CD4-positive, alpha-beta T cell (primary cell): ENCODE measurements around the gene EEF1AKMT3. TPM values are rescaled to one million over a fixed set of nuclear protein-coding genes. Genes with fewer than 3 reads are reported as not detected.
"Not testable (repeated sequence)": the region's sequence is repeated elsewhere in the genome, so short reads cannot be mapped to it uniquely, and the experiment has no call there.

Experiments
- ATAC-seq: fragments of 200-7000 bp; cut with Tn5 transposase; one replicate; pipeline ENCODE4 v1.10.0; 2022; ENCODE audit warnings: mild to moderate bottlenecking; ENCODE audit not compliant: poor library complexity
- CTCF ChIA-PET: fragments of 350-600 bp; sonication (Branson Sonifier 250); formaldehyde crosslinking; loops from one replicate; lab custom pipeline; 2021; ENCODE audit warnings: antibody characterized with exemption, inconsistent platforms; lab: Charles Lee
- POLR2A ChIA-PET: fragments of 350-600 bp; sonication (Branson Sonifier 250); formaldehyde crosslinking; loops from one replicate; lab custom pipeline; 2021; ENCODE audit warnings: antibody characterized with exemption, inconsistent platforms; lab: Charles Lee
- DNase-seq, 14 experiments: peaks; one replicate each; pipeline ENCODE4 v3.0.0-alpha.2; 2013 to 2020; ENCODE audit warnings: mixed read lengths in 2 of 14
- H3K27ac ChIP-seq, 2 donors: one replicate each; pipeline versions ENCODE4 v1.5.1 to v1.7.0; 2013; ENCODE audit warnings: low read length in 2 of 2, low read depth in 1 of 2, mild to moderate bottlenecking in 1 of 2
- H3K27me3 ChIP-seq, 2 experiments: 1 replicate in 1 of 2; 2 replicates in 1 of 2; pipeline versions ENCODE4 v1.6.1 to v1.7.0; 2013; ENCODE audit warnings: low read length in 2 of 2, control low read depth in 1 of 2, mild to moderate bottlenecking in 1 of 2, moderate library complexity in 1 of 2; ENCODE audit not compliant: insufficient read depth in 2 of 2, control insufficient read depth in 1 of 2
- H3K36me3 ChIP-seq: one replicate; pipeline ENCODE4 v1.6.1; 2013; ENCODE audit warnings: low read length, control low read depth; ENCODE audit not compliant: insufficient read depth
- H3K4me1 ChIP-seq: one replicate; pipeline ENCODE4 v1.6.1; 2013; ENCODE audit warnings: low read length, control low read depth; ENCODE audit not compliant: insufficient read depth
- H3K4me3 ChIP-seq: one replicate; pipeline ENCODE4 v1.5.1; 2013; ENCODE audit warnings: mild to moderate bottlenecking, low read length, moderate library complexity
- H3K9me3 ChIP-seq, 2 experiments: 1 replicate in 1 of 2; 2 replicates in 1 of 2; pipeline versions ENCODE4 v1.6.1 to v1.7.0; 2013; ENCODE audit warnings: low read length in 2 of 2, mild to moderate bottlenecking in 2 of 2, control low read depth in 1 of 2, moderate library complexity in 1 of 2; ENCODE audit not compliant: control insufficient read depth in 1 of 2, insufficient read depth in 1 of 2
- H3K27ac Mint-ChIP-seq: one replicate; pipeline ENCODE4 v1.8.0; 2020; ENCODE audit warnings: mixed read lengths
- H3K27me3 Mint-ChIP-seq: one replicate; pipeline ENCODE4 v1.8.0; 2021; ENCODE audit warnings: mixed read lengths
- H3K36me3 Mint-ChIP-seq: one replicate; pipeline ENCODE4 v1.8.0; 2021; ENCODE audit warnings: low read depth, mixed read lengths
- H3K4me1 Mint-ChIP-seq: one replicate; pipeline ENCODE4 v1.8.0; 2021; ENCODE audit warnings: low read depth, mixed read lengths
- H3K4me3 Mint-ChIP-seq: one replicate; pipeline ENCODE4 v1.8.0; 2020; ENCODE audit warnings: mild to moderate bottlenecking, mixed read lengths
- H3K9me3 Mint-ChIP-seq: one replicate; pipeline ENCODE4 v1.8.0; 2020; ENCODE audit warnings: mixed read lengths
- intact Hi-C, 2 experiments: fragments of 100-400 bp; cut with DNase I in 1 of 2; cut with micrococcal nuclease in 1 of 2; formaldehyde crosslinking; loops; one replicate each; pipeline versions ENCODE4 v1.15.1 to v1.9.0; 2023 to 2025; cut with DNase I, micrococcal nuclease
- total RNA-seq, 174 experiments: library from RNA in 2 of 174; stranded (reverse) in 2 of 174; gene quantifications; one replicate each; pipeline ENCODE4 v1.2.3 and lab custom pipeline; 2021 to 2026
- TF ChIP-seq, protein P1 (sequence below): fragments of 200-600 bp; IDR thresholded peaks from one replicate; pipeline ENCODE4 v1.8.0; 2022; ENCODE audit warnings: antibody characterized with exemption, mild to moderate bottlenecking

EEF1AKMT3 gene
- total RNA-seq, 2 experiments from 2014 or later, result 1.1 to 1.4 TPM

DNA sequence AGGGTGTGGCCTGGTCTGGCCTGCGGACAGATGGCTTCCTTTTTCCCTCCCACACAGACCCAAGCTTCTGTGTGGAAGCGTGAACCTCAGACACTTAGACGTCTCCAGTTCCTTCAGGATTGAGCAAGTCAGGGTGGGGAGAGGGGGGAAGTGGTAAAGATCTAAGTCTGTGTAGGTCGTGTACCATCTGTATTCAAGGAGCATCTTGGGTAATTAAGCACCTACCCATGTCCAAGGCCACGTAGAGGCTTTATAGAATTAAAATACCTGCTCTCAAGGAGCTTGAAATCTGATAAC, 44.4 kb downstream of the EEF1AKMT3 start:
- Mint-ChIP-seq H3K27me3 (no peaks in the 10 kb centered on the region), H3K9me3 (no peaks in the 10 kb centered on the region), H3K4me3 (no peak overlapping the region), H3K4me1 (peaks cover 7% of the 10 kb centered on the region), H3K36me3 (peaks cover 18% of the 10 kb centered on the region), H3K27ac (peak overlapping the region; percentile 51)
- Histone ChIP-seq H3K27me3 (no peaks in the 10 kb centered on the region), H3K4me1 (no peaks in the 10 kb centered on the region), H3K36me3 (peaks cover 11% of the 10 kb centered on the region), H3K27ac (peak overlapping the region in 1 of 2 donors; percentile 2), H3K4me3 (no peak overlapping the region), H3K9me3 (no peaks in the 10 kb centered on the region)
- no peak for ATAC-seq
- POLR2A ChIA-PET, result interaction anchor here (1.0 to 1.6 kb wide), 3 partner anchors 23 to 71 kb away, joined by 3 read pairs; partner anchors contain the start of gene CTDSP2
- intact Hi-C loops, result no loop called here
- TF ChIP-seq, protein P1, sequence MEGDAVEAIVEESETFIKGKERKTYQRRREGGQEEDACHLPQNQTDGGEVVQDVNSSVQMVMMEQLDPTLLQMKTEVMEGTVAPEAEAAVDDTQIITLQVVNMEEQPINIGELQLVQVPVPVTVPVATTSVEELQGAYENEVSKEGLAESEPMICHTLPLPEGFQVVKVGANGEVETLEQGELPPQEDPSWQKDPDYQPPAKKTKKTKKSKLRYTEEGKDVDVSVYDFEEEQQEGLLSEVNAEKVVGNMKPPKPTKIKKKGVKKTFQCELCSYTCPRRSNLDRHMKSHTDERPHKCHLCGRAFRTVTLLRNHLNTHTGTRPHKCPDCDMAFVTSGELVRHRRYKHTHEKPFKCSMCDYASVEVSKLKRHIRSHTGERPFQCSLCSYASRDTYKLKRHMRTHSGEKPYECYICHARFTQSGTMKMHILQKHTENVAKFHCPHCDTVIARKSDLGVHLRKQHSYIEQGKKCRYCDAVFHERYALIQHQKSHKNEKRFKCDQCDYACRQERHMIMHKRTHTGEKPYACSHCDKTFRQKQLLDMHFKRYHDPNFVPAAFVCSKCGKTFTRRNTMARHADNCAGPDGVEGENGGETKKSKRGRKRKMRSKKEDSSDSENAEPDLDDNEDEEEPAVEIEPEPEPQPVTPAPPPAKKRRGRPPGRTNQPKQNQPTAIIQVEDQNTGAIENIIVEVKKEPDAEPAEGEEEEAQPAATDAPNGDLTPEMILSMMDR, result no peak
- DNase-seq, result no peak
- CTCF ChIA-PET, result no interaction called here

DNA sequence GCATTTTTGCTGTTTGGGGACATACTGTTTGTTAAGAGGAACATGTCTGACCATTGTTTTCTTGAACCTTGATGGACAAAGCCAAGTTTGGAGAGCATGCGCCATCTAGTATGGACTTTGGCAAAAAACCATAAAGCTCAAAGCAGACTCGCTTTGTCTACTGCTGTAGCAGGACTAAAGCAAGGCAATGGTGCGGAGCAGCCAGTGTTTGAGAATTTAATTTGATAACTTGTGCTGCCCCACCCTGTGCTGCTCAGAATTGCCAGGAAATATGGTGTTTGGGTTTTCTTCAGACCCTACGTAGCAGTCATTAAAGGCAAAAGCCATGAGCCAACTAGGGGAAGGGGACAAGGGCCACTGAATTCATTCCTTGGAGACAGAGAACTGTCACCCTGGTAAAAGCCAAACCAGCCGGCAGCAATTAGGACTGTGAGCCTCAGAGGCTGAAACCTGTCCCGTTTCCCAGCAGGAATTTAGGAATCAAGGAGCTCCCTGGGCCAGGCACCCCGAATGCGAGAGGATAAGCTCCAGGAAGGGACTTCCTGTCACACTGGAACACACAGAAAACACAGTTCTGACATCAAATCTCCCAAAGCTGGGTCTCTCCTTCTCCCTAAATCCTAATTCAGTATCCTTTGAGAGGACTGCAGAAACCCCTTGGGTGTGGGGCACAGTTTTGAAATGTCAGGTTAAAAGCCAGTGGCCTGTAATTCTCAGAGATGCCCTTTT, 45.0 kb downstream of the EEF1AKMT3 start:
- DNase-seq, result no peak
- Mint-ChIP-seq H3K9me3 (no peaks in the 10 kb centered on the region), H3K27ac (peak overlapping the region; percentile 51), H3K4me1 (peaks cover 7% of the 10 kb centered on the region), H3K4me3 (no peak overlapping the region), H3K27me3 (no peaks in the 10 kb centered on the region), H3K36me3 (peaks cover 22% of the 10 kb centered on the region)
- Histone ChIP-seq H3K27me3 (no peaks in the 10 kb centered on the region), H3K36me3 (peaks cover 18% of the 10 kb centered on the region), H3K9me3 (no peaks in the 10 kb centered on the region), H3K27ac (peak overlapping the region in 1 of 2 donors; percentile 2), H3K4me1 (no peaks in the 10 kb centered on the region), H3K4me3 (no peak overlapping the region)
- ChIA-PET CTCF (no interaction called here), POLR2A (interaction anchor here (1.0 to 1.6 kb wide), 6 partner anchors 17 to 71 kb away, joined by 3 to 6 read pairs (median 3); partner anchors contain the start of gene CTDSP2)
- ATAC-seq, result no peak
- intact Hi-C loops, result no loop called here
- TF ChIP-seq, protein P1, result no peak

DNA sequence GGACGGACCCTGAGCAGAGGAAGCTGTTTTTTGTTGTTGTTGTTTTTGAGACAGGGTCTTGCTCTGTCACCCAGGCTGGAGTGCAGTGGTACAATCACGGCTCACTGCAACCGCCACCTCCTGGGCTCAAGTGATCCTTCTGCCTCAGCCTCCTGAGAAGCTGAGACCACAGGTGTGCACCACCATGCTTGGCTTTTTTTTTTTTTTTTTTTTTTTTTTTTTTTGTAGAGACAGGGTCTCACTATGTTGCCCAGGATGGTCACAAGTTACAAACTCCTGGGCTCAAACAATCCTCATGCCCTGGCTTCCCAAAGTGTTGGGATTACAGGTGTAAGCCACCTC, 45.5 kb downstream of the EEF1AKMT3 start:
- intact Hi-C loops, H3K27ac ChIP-seq, H3K4me3 Mint-ChIP-seq, H3K9me3 Mint-ChIP-seq, DNase-seq, H3K9me3 ChIP-seq, H3K4me3 ChIP-seq, H3K4me1 ChIP-seq, H3K27me3 Mint-ChIP-seq, H3K4me1 Mint-ChIP-seq, ATAC-seq, H3K27me3 ChIP-seq: not testable (repeated sequence)
- POLR2A ChIA-PET, result interaction anchor here (1.0 to 1.7 kb wide), 8 partner anchors 16 to 35 kb away, joined by 3 to 6 read pairs (median 4); partner anchors contain the start of genes CTDSP2 and TSFM
- H3K36me3 Mint-ChIP-seq, result peaks cover 28% of the 10 kb centered on the region
- CTCF ChIA-PET, result interaction anchor here (1.9 kb wide), 1 partner anchor 87 kb away, joined by 10 read pairs; no protein-coding TSS in a partner anchor
- peaks cover 23% of the 10 kb centered on the region for H3K36me3 ChIP-seq
- H3K27ac Mint-ChIP-seq, result peak overlapping the region; percentile 51

DNA sequence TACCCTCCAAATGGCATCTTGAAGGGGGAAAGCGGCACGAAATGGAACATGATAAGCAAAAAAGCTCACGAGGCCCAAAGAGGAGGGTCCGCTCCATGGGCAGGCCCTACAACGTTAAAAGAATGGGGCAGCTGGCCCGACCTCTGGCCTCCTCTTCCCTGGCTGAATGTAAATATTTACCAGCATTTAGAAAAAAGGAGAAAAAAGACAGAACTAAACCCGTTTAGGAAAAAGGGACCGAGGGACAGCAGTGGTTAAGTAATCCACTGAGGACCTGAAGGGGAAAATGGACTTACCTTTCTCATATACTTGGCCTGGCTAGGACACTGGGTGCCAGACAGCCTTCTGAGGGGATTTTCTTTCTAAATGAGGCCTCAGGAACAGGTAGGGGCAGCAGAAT, 47.7 kb downstream of the EEF1AKMT3 start:
- peaks cover 49% of the 10 kb centered on the region for H3K36me3 Mint-ChIP-seq
- CTCF ChIA-PET, result interaction anchor here (0.6 kb wide), 1 partner anchor 33 kb away, joined by 3 read pairs; no protein-coding TSS in a partner anchor

DNA sequence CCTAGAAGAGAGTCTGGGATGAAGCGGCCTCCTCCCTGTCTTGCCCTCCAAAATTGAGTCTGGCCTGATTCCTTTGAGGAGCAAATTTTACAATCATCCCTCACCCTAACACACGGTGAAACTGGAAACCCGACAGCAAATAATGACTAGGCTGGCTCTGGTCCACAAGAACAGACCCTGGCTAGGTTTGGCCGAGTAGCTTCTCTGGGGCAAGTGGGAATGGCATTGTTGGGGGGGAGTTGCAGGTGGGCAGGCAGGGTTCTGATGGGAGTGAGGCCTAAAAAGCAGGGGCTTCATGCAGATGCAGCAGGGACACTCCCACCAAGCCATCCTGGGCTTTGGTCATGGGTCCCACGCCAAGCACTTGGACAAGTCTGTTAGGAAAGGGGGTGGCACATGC, 48.6 kb downstream of the EEF1AKMT3 start:
- POLR2A ChIA-PET, H3K27me3 ChIP-seq, DNase-seq, H3K9me3 Mint-ChIP-seq, ATAC-seq, H3K4me3 Mint-ChIP-seq, CTCF ChIA-PET, H3K9me3 ChIP-seq, H3K4me1 ChIP-seq, H3K4me1 Mint-ChIP-seq, intact Hi-C loops, H3K4me3 ChIP-seq, H3K27me3 Mint-ChIP-seq: not testable (repeated sequence)
- Mint-ChIP-seq H3K27ac (peak overlapping the region; percentile 27), H3K36me3 (peaks cover 58% of the 10 kb centered on the region)
- peak overlapping the region in 1 of 2 donors; percentile 33 for H3K27ac ChIP-seq
- peaks cover 54% of the 10 kb centered on the region for H3K36me3 ChIP-seq

More for the DNA sequence above, 47.7 kb downstream of the EEF1AKMT3 start:
- H3K4me3 ChIP-seq, POLR2A ChIA-PET, DNase-seq, H3K27me3 Mint-ChIP-seq, H3K9me3 Mint-ChIP-seq, H3K4me3 Mint-ChIP-seq, H3K9me3 ChIP-seq, H3K4me1 ChIP-seq, ATAC-seq, H3K4me1 Mint-ChIP-seq, H3K27ac ChIP-seq, intact Hi-C loops, H3K27me3 ChIP-seq: not testable (repeated sequence)
- peaks cover 45% of the 10 kb centered on the region for H3K36me3 ChIP-seq
- peak overlapping the region; percentile 27 for H3K27ac Mint-ChIP-seq
